SK-N-SH (cell line): ENCODE data around the gene PPT2.

Experiments used
- ELF1 ChIP-seq: IDR thresholded peaks from 2 replicates; pipeline ENCODE4 v1.4.0; 2012
- EP300 ChIP-seq, 2 experiments: IDR thresholded peaks; 2 replicates each; pipeline versions ENCODE4 v1.4.0 to v1.6.1; 2012; ENCODE audit warnings: borderline replicate concordance in 1 of 2, low read depth in 1 of 2, low read length in 1 of 2
- JUND ChIP-seq: IDR thresholded peaks from 2 replicates; pipeline ENCODE4 v1.4.0; 2012
- NFIC ChIP-seq: IDR thresholded peaks from 2 replicates; pipeline ENCODE4 v1.4.0; 2012; ENCODE audit warnings: borderline replicate concordance
- RCOR1 ChIP-seq: fragments of 150-350 bp; IDR thresholded peaks from 2 replicates; pipeline ENCODE4 v1.6.1; 2017; ENCODE audit warnings: antibody characterized with exemption, low read length
- SIN3A ChIP-seq: IDR thresholded peaks from 2 replicates; pipeline ENCODE4 v1.6.1; 2012; ENCODE audit warnings: low read depth, mild to moderate bottlenecking, low read length, moderate library complexity, borderline replicate concordance
- TF ChIP-seq, protein P1 (sequence below): IDR thresholded peaks from 2 replicates; pipeline ENCODE4 v1.4.0; 2012; ENCODE audit warnings: low read depth, borderline replicate concordance
- TF ChIP-seq, protein P2 (sequence below): fragments of 200-600 bp; sonication (generic); IDR thresholded peaks from 2 replicates; pipeline ENCODE4 v1.6.1; 2017; ENCODE audit warnings: antibody characterized with exemption, mild to moderate bottlenecking, moderate library complexity

DNA sequence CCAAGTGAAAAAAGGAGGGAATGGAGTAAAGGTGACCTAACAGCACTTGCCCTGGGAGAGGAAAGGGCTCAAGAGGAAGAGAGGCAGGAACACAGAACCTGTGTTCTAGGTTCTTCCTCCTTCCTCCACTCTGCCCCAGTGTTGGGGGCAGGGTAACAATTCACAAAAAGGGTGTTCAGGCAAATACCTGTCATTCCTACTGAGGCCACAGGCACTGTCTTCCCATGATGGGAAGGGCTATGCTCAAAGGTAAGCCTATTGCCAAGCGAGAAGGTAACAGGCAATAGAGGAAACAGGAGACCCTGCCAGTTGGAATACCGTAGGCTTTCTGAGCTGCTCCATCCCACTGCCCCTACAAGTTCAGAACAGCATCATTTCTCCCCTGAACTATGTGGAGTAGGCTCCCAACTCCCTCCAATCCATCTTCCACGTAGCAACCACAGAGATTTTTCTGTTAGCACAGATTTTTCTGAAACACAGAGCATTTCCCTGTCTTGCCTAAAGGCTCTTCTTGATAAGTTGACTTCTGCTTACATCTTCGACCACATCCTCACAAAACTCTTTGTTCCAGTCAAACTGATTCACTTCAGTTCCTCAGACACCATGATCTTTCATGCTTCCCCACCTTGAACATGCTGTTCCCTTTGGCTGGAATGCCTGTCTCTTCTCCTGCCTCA lies 19.2 kb downstream of the PPT2 start:
- TF ChIP-seq NFIC, result no peak
- TF ChIP-seq, protein P1, sequence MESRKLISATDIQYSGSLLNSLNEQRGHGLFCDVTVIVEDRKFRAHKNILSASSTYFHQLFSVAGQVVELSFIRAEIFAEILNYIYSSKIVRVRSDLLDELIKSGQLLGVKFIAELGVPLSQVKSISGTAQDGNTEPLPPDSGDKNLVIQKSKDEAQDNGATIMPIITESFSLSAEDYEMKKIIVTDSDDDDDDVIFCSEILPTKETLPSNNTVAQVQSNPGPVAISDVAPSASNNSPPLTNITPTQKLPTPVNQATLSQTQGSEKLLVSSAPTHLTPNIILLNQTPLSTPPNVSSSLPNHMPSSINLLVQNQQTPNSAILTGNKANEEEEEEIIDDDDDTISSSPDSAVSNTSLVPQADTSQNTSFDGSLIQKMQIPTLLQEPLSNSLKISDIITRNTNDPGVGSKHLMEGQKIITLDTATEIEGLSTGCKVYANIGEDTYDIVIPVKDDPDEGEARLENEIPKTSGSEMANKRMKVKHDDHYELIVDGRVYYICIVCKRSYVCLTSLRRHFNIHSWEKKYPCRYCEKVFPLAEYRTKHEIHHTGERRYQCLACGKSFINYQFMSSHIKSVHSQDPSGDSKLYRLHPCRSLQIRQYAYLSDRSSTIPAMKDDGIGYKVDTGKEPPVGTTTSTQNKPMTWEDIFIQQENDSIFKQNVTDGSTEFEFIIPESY, result no peak
- TF ChIP-seq RCOR1, result no peak
- TF ChIP-seq, protein P2, sequence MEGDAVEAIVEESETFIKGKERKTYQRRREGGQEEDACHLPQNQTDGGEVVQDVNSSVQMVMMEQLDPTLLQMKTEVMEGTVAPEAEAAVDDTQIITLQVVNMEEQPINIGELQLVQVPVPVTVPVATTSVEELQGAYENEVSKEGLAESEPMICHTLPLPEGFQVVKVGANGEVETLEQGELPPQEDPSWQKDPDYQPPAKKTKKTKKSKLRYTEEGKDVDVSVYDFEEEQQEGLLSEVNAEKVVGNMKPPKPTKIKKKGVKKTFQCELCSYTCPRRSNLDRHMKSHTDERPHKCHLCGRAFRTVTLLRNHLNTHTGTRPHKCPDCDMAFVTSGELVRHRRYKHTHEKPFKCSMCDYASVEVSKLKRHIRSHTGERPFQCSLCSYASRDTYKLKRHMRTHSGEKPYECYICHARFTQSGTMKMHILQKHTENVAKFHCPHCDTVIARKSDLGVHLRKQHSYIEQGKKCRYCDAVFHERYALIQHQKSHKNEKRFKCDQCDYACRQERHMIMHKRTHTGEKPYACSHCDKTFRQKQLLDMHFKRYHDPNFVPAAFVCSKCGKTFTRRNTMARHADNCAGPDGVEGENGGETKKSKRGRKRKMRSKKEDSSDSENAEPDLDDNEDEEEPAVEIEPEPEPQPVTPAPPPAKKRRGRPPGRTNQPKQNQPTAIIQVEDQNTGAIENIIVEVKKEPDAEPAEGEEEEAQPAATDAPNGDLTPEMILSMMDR, result no peak
- no peak for TF ChIP-seq JUND
- TF ChIP-seq SIN3A, result no peak
- TF ChIP-seq EP300 (IDR thresholded peaks at IDR 0.05; ENCODE audit: borderline replicate concordance in 1 of 2, low read depth in 1 of 2, low read length in 1 of 2), result no peak
- no peak for TF ChIP-seq ELF1
